OCI-LY3 (cell line): ENCODE results near the gene ACTL9.

Experiments
- H2AFZ ChIP-seq: fragments of 200-600, 300-600 bp; shearing (Covaris generic); 2 replicates; pipeline ENCODE4 v1.6.0; 2014; ENCODE audit warnings: antibody characterized with exemption, low read depth, low read length
- H3K27ac ChIP-seq: fragments of 200-600, 300-600 bp; sonication (generic); 2 replicates; pipeline ENCODE4 v1.5.1; 2014; ENCODE audit warnings: mild to moderate bottlenecking, low read length, moderate library complexity, mixed read lengths
- H3K27me3 ChIP-seq: fragments of 200-600, 300-600 bp; sonication (generic); 2 replicates; pipeline ENCODE4 v1.6.1; 2014; ENCODE audit warnings: low read depth, low read length, mixed read lengths
- H3K36me3 ChIP-seq: fragments of 200-600, 300-600 bp; sonication (generic); replicated peaks from 2 replicates; pipeline ENCODE3; 2014; ENCODE audit warnings: low read depth, low read length, mixed read lengths
- H3K4me1 ChIP-seq: fragments of 300-600, 200-600 bp; sonication (generic); 2 replicates; pipeline ENCODE4 v1.6.1; 2014; ENCODE audit warnings: low read length, mixed read lengths
- H3K4me2 ChIP-seq: fragments of 200-600, 300-600 bp; sonication (generic); 2 replicates; pipeline ENCODE4 v1.6.1; 2014; ENCODE audit warnings: low read length, mixed read lengths
- H3K4me3 ChIP-seq: fragments of 300-600, 200-600 bp; sonication (generic); 2 replicates; pipeline ENCODE4 v1.5.1; 2014; ENCODE audit warnings: antibody characterized with exemption, mild to moderate bottlenecking, low read length, moderate library complexity
- H3K79me2 ChIP-seq: fragments of 300-600, 200-600 bp; shearing (Covaris generic); 2 replicates; pipeline ENCODE4 v1.6.1; 2014; ENCODE audit warnings: mild to moderate bottlenecking, low read length, mixed read lengths
- H3K9ac ChIP-seq: fragments of 300-600, 200-600 bp; shearing (Covaris generic); 2 replicates; pipeline ENCODE4 v1.6.0; 2014; ENCODE audit warnings: mild to moderate bottlenecking, low read length, moderate library complexity
- H3K9me3 ChIP-seq: fragments of 200-600, 300-600 bp; shearing (Covaris generic); 2 replicates; pipeline ENCODE4 v1.6.1; 2014; ENCODE audit warnings: low read length, mixed read lengths; ENCODE audit not compliant: insufficient read depth
- H4K20me1 ChIP-seq: fragments of 200-600, 300-600 bp; sonication (generic); 2 replicates; pipeline ENCODE4 v1.6.1; 2016; ENCODE audit warnings: low read length, mixed read lengths; ENCODE audit not compliant: insufficient read depth
- CTCF ChIP-seq: fragments of 200-600, 300-600 bp; sonication (generic); IDR thresholded peaks from 2 replicates; pipeline ENCODE4 v1.5.1; 2014; ENCODE audit warnings: antibody characterized with exemption, low read length, low read depth
- EZH2phosphoT487 ChIP-seq: fragments of 200-600 bp; shearing (Covaris generic); IDR thresholded peaks from 2 replicates; pipeline ENCODE4 v1.6.1; 2018; ENCODE audit warnings: antibody characterized with exemption, mixed run types, low read depth

ACTL9 gene

GRCh38 chr19:8666814-8667405, 31.7 kb downstream of the ACTL9 start:
- H4K20me1 ChIP-seq = no peaks in the 10 kb centered on the region

GRCh38 chr19:8665468-8666213, 33.0 kb downstream of the ACTL9 start:
- H3K79me2 ChIP-seq = no peaks in the 10 kb centered on the region
- H3K27ac ChIP-seq = no peak overlapping the region
- no peaks in the 10 kb centered on the region for H3K9me3 ChIP-seq
- no peak overlapping the region for H3K4me2 ChIP-seq
- TF ChIP-seq CTCF = no peak
- TF ChIP-seq EZH2phosphoT487 = no peak
- H3K27me3 ChIP-seq = peaks cover 4% of the 10 kb centered on the region; the same call in 1 of the 2 replicates
- no peak overlapping the region for H3K4me3 ChIP-seq
- no peaks in the 10 kb centered on the region for H3K36me3 ChIP-seq
- no peaks in the 10 kb centered on the region for H4K20me1 ChIP-seq
- no peaks in the 10 kb centered on the region for H3K4me1 ChIP-seq
- H2AFZ ChIP-seq = no peak overlapping the region
- H3K9ac ChIP-seq = no peak overlapping the region

More at GRCh38 chr19:8666814-8667405, 31.7 kb downstream of the ACTL9 start:
- Histone ChIP-seq H3K4me2 (no peak overlapping the region), H2AFZ (no peak overlapping the region), H3K4me1 (no peaks in the 10 kb centered on the region), H3K9me3 (no peaks in the 10 kb centered on the region), H3K36me3 (no peaks in the 10 kb centered on the region), H3K79me2 (no peaks in the 10 kb centered on the region), H3K4me3 (no peak overlapping the region), H3K27ac (no peak overlapping the region), H3K9ac (no peak overlapping the region), H3K27me3 (peaks cover 4% of the 10 kb centered on the region; the same call in 1 of the 2 replicates)
- no peak for TF ChIP-seq CTCF
- no peak for TF ChIP-seq EZH2phosphoT487

GRCh38 chr19:8664671-8665057, 33.9 kb downstream of the ACTL9 start:
- Histone ChIP-seq H3K9me3 (no peaks in the 10 kb centered on the region), H3K4me1 (no peaks in the 10 kb centered on the region), H3K27ac (no peak overlapping the region), H4K20me1 (no peaks in the 10 kb centered on the region), H3K4me2 (no peak overlapping the region), H3K79me2 (no peaks in the 10 kb centered on the region), H2AFZ (no peak overlapping the region), H3K27me3 (peaks cover 4% of the 10 kb centered on the region; the same call in 1 of the 2 replicates), H3K36me3 (no peaks in the 10 kb centered on the region), H3K4me3 (no peak overlapping the region), H3K9ac (no peak overlapping the region)
- TF ChIP-seq CTCF (no peak), EZH2phosphoT487 (no peak)

GRCh38 chr19:8663920-8664670, 34.5 kb downstream of the ACTL9 start:
- H3K4me3 ChIP-seq = no peak overlapping the region
- H3K4me1 ChIP-seq = no peaks in the 10 kb centered on the region
- no peaks in the 10 kb centered on the region for H3K36me3 ChIP-seq
- peaks cover 4% of the 10 kb centered on the region; the same call in 1 of the 2 replicates for H3K27me3 ChIP-seq
- TF ChIP-seq EZH2phosphoT487 (no peak), CTCF (no peak)
- H3K79me2 ChIP-seq = no peaks in the 10 kb centered on the region
- H4K20me1 ChIP-seq = no peaks in the 10 kb centered on the region
- no peak overlapping the region for H2AFZ ChIP-seq
- no peaks in the 10 kb centered on the region for H3K9me3 ChIP-seq
- no peak overlapping the region for H3K4me2 ChIP-seq
- no peak overlapping the region for H3K9ac ChIP-seq
- H3K27ac ChIP-seq = no peak overlapping the region
